Measurements from ENCODE around the gene DYNLRB1.

The DYNLRB1 gene

DNA sequence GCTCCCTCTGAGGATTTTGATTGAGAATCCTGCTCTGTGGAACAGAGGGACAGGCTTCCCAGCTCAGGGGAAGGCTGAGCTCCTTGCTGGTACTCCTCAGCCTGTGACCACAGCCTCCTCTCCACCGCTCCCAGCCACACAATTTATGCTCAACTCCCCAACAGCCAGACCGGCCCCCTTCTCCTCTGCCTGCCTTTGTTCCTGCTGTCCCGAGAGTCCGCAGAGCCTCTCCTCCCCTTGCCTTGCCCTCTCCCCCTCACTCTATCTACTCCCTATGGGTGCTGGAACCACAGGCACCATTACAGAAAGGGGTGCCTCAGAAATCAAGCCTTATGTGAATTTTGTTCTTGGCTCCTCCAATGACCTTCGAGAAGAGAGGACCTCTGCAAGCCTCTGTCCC lies 58.2 kb downstream of the DYNLRB1 start:
- H3K4me3 ChIP-seq (ENCODE audit: low read depth, low read length), result no peak overlapping the region
- TF ChIP-seq, protein P1, sequence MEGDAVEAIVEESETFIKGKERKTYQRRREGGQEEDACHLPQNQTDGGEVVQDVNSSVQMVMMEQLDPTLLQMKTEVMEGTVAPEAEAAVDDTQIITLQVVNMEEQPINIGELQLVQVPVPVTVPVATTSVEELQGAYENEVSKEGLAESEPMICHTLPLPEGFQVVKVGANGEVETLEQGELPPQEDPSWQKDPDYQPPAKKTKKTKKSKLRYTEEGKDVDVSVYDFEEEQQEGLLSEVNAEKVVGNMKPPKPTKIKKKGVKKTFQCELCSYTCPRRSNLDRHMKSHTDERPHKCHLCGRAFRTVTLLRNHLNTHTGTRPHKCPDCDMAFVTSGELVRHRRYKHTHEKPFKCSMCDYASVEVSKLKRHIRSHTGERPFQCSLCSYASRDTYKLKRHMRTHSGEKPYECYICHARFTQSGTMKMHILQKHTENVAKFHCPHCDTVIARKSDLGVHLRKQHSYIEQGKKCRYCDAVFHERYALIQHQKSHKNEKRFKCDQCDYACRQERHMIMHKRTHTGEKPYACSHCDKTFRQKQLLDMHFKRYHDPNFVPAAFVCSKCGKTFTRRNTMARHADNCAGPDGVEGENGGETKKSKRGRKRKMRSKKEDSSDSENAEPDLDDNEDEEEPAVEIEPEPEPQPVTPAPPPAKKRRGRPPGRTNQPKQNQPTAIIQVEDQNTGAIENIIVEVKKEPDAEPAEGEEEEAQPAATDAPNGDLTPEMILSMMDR (IDR thresholded peaks at IDR 0.05; ENCODE audit: borderline replicate concordance, insufficient read depth, low read depth, low read length), result no peak

DNA sequence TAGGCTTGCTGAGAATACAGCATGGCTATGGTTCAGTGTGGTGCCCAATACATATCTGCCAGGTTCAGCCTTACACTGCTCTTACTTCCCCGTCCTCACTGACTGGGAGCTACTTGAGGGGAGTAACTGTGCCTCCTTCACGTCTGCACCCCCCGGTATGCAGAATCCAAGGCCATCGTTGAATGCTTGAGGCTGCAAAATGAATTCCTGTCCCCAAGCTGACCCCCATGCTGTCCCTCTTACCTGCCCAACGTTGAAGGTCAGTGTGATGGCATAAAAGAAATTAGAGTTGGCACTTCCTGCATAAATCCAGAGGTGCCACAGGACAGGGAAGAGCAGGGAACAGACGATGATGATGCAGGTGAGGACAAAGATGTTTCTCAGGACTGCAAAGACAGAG lies 58.6 kb downstream of the DYNLRB1 start:
- no peak overlapping the region for H3K4me3 ChIP-seq (ENCODE audit: low read depth, low read length)
- TF ChIP-seq, protein P1 (IDR thresholded peaks at IDR 0.05; ENCODE audit: borderline replicate concordance, insufficient read depth, low read depth, low read length), result no peak

DNA sequence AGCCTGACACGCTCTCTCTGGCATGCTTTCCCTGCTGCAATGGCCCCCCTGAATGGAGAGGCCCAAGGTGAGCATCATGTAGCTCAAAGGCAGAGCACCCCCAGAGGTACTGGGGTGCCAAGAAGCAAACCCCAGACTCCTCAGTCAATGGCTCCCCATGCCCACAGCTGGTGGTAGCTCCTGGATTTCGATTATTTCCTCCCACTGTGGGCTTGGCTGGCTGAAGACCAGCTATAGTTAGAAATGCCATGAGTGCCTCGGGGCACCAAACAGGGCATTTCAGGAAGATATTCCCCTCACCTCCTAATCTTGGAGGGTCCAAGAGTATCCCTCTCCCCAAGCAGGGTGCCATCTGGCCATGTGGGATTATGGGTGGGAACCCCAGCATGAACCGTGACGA lies 59.0 kb downstream of the DYNLRB1 start:
- TF ChIP-seq, protein P1 (IDR thresholded peaks at IDR 0.05; ENCODE audit: borderline replicate concordance, insufficient read depth, low read depth, low read length), result no peak
- H3K4me3 ChIP-seq (ENCODE audit: low read depth, low read length), result no peak overlapping the region

DNA sequence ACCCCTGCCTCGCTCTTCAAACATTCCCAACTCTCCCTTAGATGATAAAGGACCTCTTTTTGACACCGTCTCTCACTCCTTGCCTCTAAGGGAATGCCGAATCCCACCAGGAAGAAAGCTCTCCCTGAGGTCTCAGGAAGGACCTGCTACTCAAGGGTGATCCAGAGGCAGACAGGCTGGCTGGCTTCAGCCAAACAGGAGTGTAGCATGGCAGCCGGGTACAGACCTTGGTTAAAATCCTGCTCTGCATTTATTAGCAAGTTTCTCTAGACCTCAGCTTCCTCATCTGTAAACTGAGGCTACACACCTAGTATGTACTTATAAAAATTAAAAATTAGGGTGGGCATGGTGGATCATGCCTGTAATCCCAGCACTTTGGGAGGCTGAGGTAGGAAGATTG lies 59.5 kb downstream of the DYNLRB1 start:
- TF ChIP-seq, protein P1 (IDR thresholded peaks at IDR 0.05; ENCODE audit: borderline replicate concordance, insufficient read depth, low read depth, low read length), result no peak
- no peak overlapping the region for H3K4me3 ChIP-seq (ENCODE audit: low read depth, low read length)

GRCh38 chr20:34577061-34577460 lies 60.8 kb downstream of the DYNLRB1 start:
- TF ChIP-seq, protein P1 (IDR thresholded peaks at IDR 0.05; ENCODE audit: borderline replicate concordance, insufficient read depth, low read depth, low read length), result no peak
- H3K4me3 ChIP-seq (ENCODE audit: low read depth, low read length), result no peak overlapping the region

DNA sequence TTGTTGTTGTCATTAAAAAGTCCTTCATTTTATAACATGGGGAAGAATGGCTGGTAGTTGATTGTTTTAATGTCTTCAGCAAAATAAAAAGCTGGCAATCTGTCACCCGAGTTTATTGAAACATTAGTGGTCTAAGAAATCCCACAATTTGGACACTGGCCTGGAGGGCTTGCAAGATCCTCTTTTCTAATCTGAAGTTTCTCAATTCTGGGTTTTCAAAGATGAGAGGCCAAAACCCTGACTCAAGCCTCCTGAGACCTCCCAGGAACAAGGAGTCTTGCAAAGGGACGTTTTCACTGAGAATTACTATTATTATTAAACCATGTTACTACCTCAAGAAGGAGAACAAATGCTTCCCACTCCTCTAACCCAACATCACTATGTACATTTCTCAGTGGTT lies 61.8 kb downstream of the DYNLRB1 start:
- TF ChIP-seq, protein P1 (IDR thresholded peaks at IDR 0.05; ENCODE audit: borderline replicate concordance, insufficient read depth, low read depth, low read length), result no peak
- no peak overlapping the region for H3K4me3 ChIP-seq (ENCODE audit: low read depth, low read length)

DNA sequence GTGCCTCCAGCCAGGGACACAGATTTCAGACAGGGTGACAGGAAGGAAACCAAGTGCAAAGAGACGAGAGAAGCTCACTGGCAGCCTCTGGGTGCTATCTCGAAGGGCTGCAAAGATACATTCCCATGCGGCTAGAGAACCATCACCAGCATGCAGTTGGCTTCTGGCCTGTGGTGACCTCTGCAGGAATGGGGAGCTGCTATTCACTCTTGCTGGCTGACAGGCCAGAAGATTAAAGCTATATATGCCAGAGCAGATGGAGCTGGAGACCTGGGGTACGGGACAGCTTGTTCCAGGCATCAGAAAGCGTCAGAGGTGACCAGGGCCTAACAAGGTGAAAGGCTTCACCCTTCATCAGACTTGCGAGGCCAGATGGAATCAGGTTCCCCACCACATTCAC lies 62.3 kb downstream of the DYNLRB1 start:
- TF ChIP-seq, protein P1 (IDR thresholded peaks at IDR 0.05; ENCODE audit: borderline replicate concordance, insufficient read depth, low read depth, low read length), result no peak

More for the DNA sequence above, 62.3 kb downstream of the DYNLRB1 start:
- H3K4me3 ChIP-seq (ENCODE audit: low read depth, low read length), result no peak overlapping the region
